ENCODE data around the gene C1orf21.

Gene C1orf21

GRCh38 chr1:184583849-184584248 lies 197.0 kb downstream of the C1orf21 start:
- Histone ChIP-seq H3K4me3 (ENCODE audit: low read length) (no peak overlapping the region), H3K4me1 (ENCODE audit: insufficient read depth, low read length) (peaks cover 19% of the 10 kb centered on the region), H3K9ac (ENCODE audit: low read depth, low read length) (no peak overlapping the region), H3K9me3 (ENCODE audit: insufficient read depth, low read depth, low read length) (no peaks in the 10 kb centered on the region; the same call in 1 of the 2 replicates), H3K27me3 (ENCODE audit: insufficient read depth, low read length) (no peaks in the 10 kb centered on the region), H3K27ac (ENCODE audit: low read depth, low read length) (no peak overlapping the region), H3K36me3 (ENCODE audit: insufficient read depth, low read length) (no peaks in the 10 kb centered on the region)
- 62% methylated on average over 5 of the region's 5 CpGs for whole genome bisulfite sequencing

- H3K9ac ChIP-seq (ENCODE audit: low read depth, low read length), result no peak overlapping the region
- H3K36me3 ChIP-seq (ENCODE audit: insufficient read depth, low read length), result no peaks in the 10 kb centered on the region
- 93% methylated on average over 3 of the region's 3 CpGs for WGBS
- H3K4me3 ChIP-seq (ENCODE audit: low read length), result no peak overlapping the region
- H3K4me1 ChIP-seq (ENCODE audit: insufficient read depth, low read length), result peaks cover 5% of the 10 kb centered on the region; the same call in 1 of the 2 replicates
- no peaks in the 10 kb centered on the region for H3K27me3 ChIP-seq (ENCODE audit: insufficient read depth, low read length)
- H3K9me3 ChIP-seq (ENCODE audit: insufficient read depth, low read depth, low read length), result no peaks in the 10 kb centered on the region; the same call in 1 of the 2 replicates
- H3K27ac ChIP-seq (ENCODE audit: low read depth, low read length), result no peak overlapping the region
Measured at GRCh38 chr1:184588701-184589100, 201.9 kb downstream of the C1orf21 start.

- Histone ChIP-seq H3K27ac (ENCODE audit: low read depth, low read length) (no peak overlapping the region; the same call in 1 of the 2 replicates), H3K4me3 (ENCODE audit: low read length) (no peak overlapping the region), H3K4me1 (ENCODE audit: insufficient read depth, low read length) (peaks cover 5% of the 10 kb centered on the region; the same call in 1 of the 2 replicates), H3K9ac (ENCODE audit: low read depth, low read length) (no peak overlapping the region), H3K36me3 (ENCODE audit: insufficient read depth, low read length) (no peaks in the 10 kb centered on the region), H3K9me3 (ENCODE audit: insufficient read depth, low read depth, low read length) (no peaks in the 10 kb centered on the region; the same call in 1 of the 2 replicates), H3K27me3 (ENCODE audit: insufficient read depth, low read length) (no peaks in the 10 kb centered on the region)
- 94% methylated on average over 5 of the region's 5 CpGs for WGBS
Measured at GRCh38 chr1:184590163-184590750, 203.4 kb downstream of the C1orf21 start.

GRCh38 chr1:184593597-184593996 lies 206.8 kb downstream of the C1orf21 start:
- Histone ChIP-seq H3K36me3 (ENCODE audit: insufficient read depth, low read length) (no peaks in the 10 kb centered on the region), H3K27me3 (ENCODE audit: insufficient read depth, low read length) (no peaks in the 10 kb centered on the region), H3K4me1 (ENCODE audit: insufficient read depth, low read length) (peaks cover 5% of the 10 kb centered on the region; the same call in 1 of the 2 replicates), H3K9me3 (ENCODE audit: insufficient read depth, low read depth, low read length) (no peaks in the 10 kb centered on the region), H3K9ac (ENCODE audit: low read depth, low read length) (no peak overlapping the region), H3K4me3 (ENCODE audit: low read length) (no peak overlapping the region), H3K27ac (ENCODE audit: low read depth, low read length) (no peak overlapping the region)
- WGBS, result 95% methylated on average over 3 of the region's 4 CpGs

- peaks cover 5% of the 10 kb centered on the region; the same call in 1 of the 2 replicates for H3K4me1 ChIP-seq (ENCODE audit: insufficient read depth, low read length)
- H3K27me3 ChIP-seq (ENCODE audit: insufficient read depth, low read length), result no peaks in the 10 kb centered on the region
- H3K27ac ChIP-seq (ENCODE audit: low read depth, low read length), result no peak overlapping the region
- no peaks in the 10 kb centered on the region for H3K9me3 ChIP-seq (ENCODE audit: insufficient read depth, low read depth, low read length)
- no peak overlapping the region for H3K9ac ChIP-seq (ENCODE audit: low read depth, low read length)
- 95% methylated on average over 7 of the region's 7 CpGs for WGBS
- no peak overlapping the region for H3K4me3 ChIP-seq (ENCODE audit: low read length)
- no peaks in the 10 kb centered on the region for H3K36me3 ChIP-seq (ENCODE audit: insufficient read depth, low read length)
Measured at GRCh38 chr1:184595596-184595995, 208.8 kb downstream of the C1orf21 start.

GRCh38 chr1:184596950-184597645 lies 210.3 kb downstream of the C1orf21 start:
- H3K27ac ChIP-seq (ENCODE audit: low read depth, low read length), result no peak overlapping the region
- 94% methylated on average over 8 of the region's 8 CpGs for WGBS
- H3K36me3 ChIP-seq (ENCODE audit: insufficient read depth, low read length), result no peaks in the 10 kb centered on the region; the same call in 1 of the 2 replicates
- H3K9ac ChIP-seq (ENCODE audit: low read depth, low read length), result no peak overlapping the region
- peaks cover 5% of the 10 kb centered on the region; the same call in 1 of the 2 replicates for H3K4me1 ChIP-seq (ENCODE audit: insufficient read depth, low read length)
- H3K4me3 ChIP-seq (ENCODE audit: low read length), result no peak overlapping the region
- H3K27me3 ChIP-seq (ENCODE audit: insufficient read depth, low read length), result no peaks in the 10 kb centered on the region
- no peaks in the 10 kb centered on the region for H3K9me3 ChIP-seq (ENCODE audit: insufficient read depth, low read depth, low read length)

GRCh38 chr1:184597650-184598357 lies 211.0 kb downstream of the C1orf21 start:
- 86% methylated on average over 4 of the region's 4 CpGs for WGBS
- Histone ChIP-seq H3K4me3 (ENCODE audit: low read length) (no peak overlapping the region), H3K27ac (ENCODE audit: low read depth, low read length) (no peak overlapping the region), H3K9ac (ENCODE audit: low read depth, low read length) (no peak overlapping the region), H3K9me3 (ENCODE audit: insufficient read depth, low read depth, low read length) (no peaks in the 10 kb centered on the region), H3K4me1 (ENCODE audit: insufficient read depth, low read length) (peaks cover 5% of the 10 kb centered on the region; the same call in 1 of the 2 replicates), H3K27me3 (ENCODE audit: insufficient read depth, low read length) (no peaks in the 10 kb centered on the region), H3K36me3 (ENCODE audit: insufficient read depth, low read length) (no peaks in the 10 kb centered on the region; the same call in 1 of the 2 replicates)

GRCh38 chr1:184598403-184599193 lies 211.8 kb downstream of the C1orf21 start:
- 95% methylated on average over 4 of the region's 6 CpGs for WGBS
- H3K9ac ChIP-seq (ENCODE audit: low read depth, low read length), result no peak overlapping the region
- no peaks in the 10 kb centered on the region; the same call in 1 of the 2 replicates for H3K36me3 ChIP-seq (ENCODE audit: insufficient read depth, low read length)
- no peaks in the 10 kb centered on the region for H3K9me3 ChIP-seq (ENCODE audit: insufficient read depth, low read depth, low read length)
- no peak overlapping the region for H3K4me3 ChIP-seq (ENCODE audit: low read length)
- H3K4me1 ChIP-seq (ENCODE audit: insufficient read depth, low read length), result peaks cover 5% of the 10 kb centered on the region; the same call in 1 of the 2 replicates
- no peak overlapping the region for H3K27ac ChIP-seq (ENCODE audit: low read depth, low read length)
- H3K27me3 ChIP-seq (ENCODE audit: insufficient read depth, low read length), result no peaks in the 10 kb centered on the region

GRCh38 chr1:184604152-184604900 lies 217.5 kb downstream of the C1orf21 start:
- no peaks in the 10 kb centered on the region for H3K27me3 ChIP-seq (ENCODE audit: insufficient read depth, low read length)
- H3K4me1 ChIP-seq (ENCODE audit: insufficient read depth, low read length), result peaks cover 13% of the 10 kb centered on the region; the same call in 1 of the 2 replicates
- H3K9ac ChIP-seq (ENCODE audit: low read depth, low read length), result no peak overlapping the region
- H3K4me3 ChIP-seq (ENCODE audit: low read length), result no peak overlapping the region
- H3K36me3 ChIP-seq (ENCODE audit: insufficient read depth, low read length), result peaks cover 2% of the 10 kb centered on the region; the same call in 1 of the 2 replicates
- WGBS, result 74% methylated on average over 3 of the region's 3 CpGs
- no peaks in the 10 kb centered on the region for H3K9me3 ChIP-seq (ENCODE audit: insufficient read depth, low read depth, low read length)
- H3K27ac ChIP-seq (ENCODE audit: low read depth, low read length), result no peak overlapping the region

- H3K9ac ChIP-seq (ENCODE audit: low read depth, low read length), result no peak overlapping the region
- no peak overlapping the region for H3K4me3 ChIP-seq (ENCODE audit: low read length)
- no peak overlapping the region for H3K27ac ChIP-seq (ENCODE audit: low read depth, low read length)
- H3K9me3 ChIP-seq (ENCODE audit: insufficient read depth, low read depth, low read length), result no peaks in the 10 kb centered on the region
- 90% methylated on average over 3 of the region's 4 CpGs for WGBS
- peaks cover 2% of the 10 kb centered on the region; the same call in 1 of the 2 replicates for H3K36me3 ChIP-seq (ENCODE audit: insufficient read depth, low read length)
- H3K27me3 ChIP-seq (ENCODE audit: insufficient read depth, low read length), result no peaks in the 10 kb centered on the region
- H3K4me1 ChIP-seq (ENCODE audit: insufficient read depth, low read length), result peaks cover 14% of the 10 kb centered on the region; the same call in 1 of the 2 replicates
Measured at GRCh38 chr1:184605941-184606340, 219.1 kb downstream of the C1orf21 start.

Data from HUES64 (cell line).